ENCODE data around the gene MDGA2.
A peak's percentile ranks its signal among the peaks of the same experiment; 100 is the strongest.

Gene MDGA2

GRCh38 chr14:47278233-47278842 lies 397.1 kb downstream of the MDGA2 start:
- H3K36me3 ChIP-seq (ENCODE audit: insufficient read depth) = no peaks in the 10 kb centered on the region
- no peak overlapping the region for H3K9ac ChIP-seq
- H3K4me2 ChIP-seq = no peak overlapping the region
- H3K4me1 ChIP-seq (ENCODE audit: low read depth, poor library complexity, severe bottlenecking) = no peaks in the 10 kb centered on the region
- no peaks in the 10 kb centered on the region for H3K79me2 ChIP-seq (ENCODE audit: insufficient read depth, low read depth)
- H3K4me3 ChIP-seq (IDR thresholded peaks at IDR 0.05; ENCODE audit: insufficient read depth, low read depth, low read length) = no peak overlapping the region
- H2AFZ ChIP-seq (ENCODE audit: low read depth) = no peak overlapping the region
- H3K27me3 ChIP-seq (ENCODE audit: insufficient read depth, low read depth) = no peaks in the 10 kb centered on the region
- H4K20me1 ChIP-seq (ENCODE audit: insufficient read depth) = no peaks in the 10 kb centered on the region
- peak; percentile 57 for TF ChIP-seq CTCF (conservative IDR thresholded peaks at IDR 0.05; ENCODE audit: low read depth, low read length)
- H3K27ac ChIP-seq = no peak overlapping the region

GRCh38 chr14:47277703-47278102 lies 397.7 kb downstream of the MDGA2 start:
- no peak for TF ChIP-seq CTCF (conservative IDR thresholded peaks at IDR 0.05; ENCODE audit: low read depth, low read length)
- no peak overlapping the region for H2AFZ ChIP-seq (ENCODE audit: low read depth)

GRCh38 chr14:47276931-47277330 lies 398.5 kb downstream of the MDGA2 start:
- Histone ChIP-seq H3K36me3 (ENCODE audit: insufficient read depth) (no peaks in the 10 kb centered on the region), H3K79me2 (ENCODE audit: insufficient read depth, low read depth) (no peaks in the 10 kb centered on the region), H3K9ac (no peak overlapping the region), H3K27me3 (ENCODE audit: insufficient read depth, low read depth) (no peaks in the 10 kb centered on the region), H4K20me1 (ENCODE audit: insufficient read depth) (no peaks in the 10 kb centered on the region), H3K27ac (no peak overlapping the region), H3K4me3 (IDR thresholded peaks at IDR 0.05; ENCODE audit: insufficient read depth, low read depth, low read length) (no peak overlapping the region), H3K4me1 (ENCODE audit: low read depth, poor library complexity, severe bottlenecking) (no peaks in the 10 kb centered on the region), H3K4me2 (no peak overlapping the region), H2AFZ (ENCODE audit: low read depth) (no peak overlapping the region)
- no peak for TF ChIP-seq CTCF (conservative IDR thresholded peaks at IDR 0.05; ENCODE audit: low read depth, low read length)

More at GRCh38 chr14:47277703-47278102, 397.7 kb downstream of the MDGA2 start:
- H3K79me2 ChIP-seq (ENCODE audit: insufficient read depth, low read depth) = no peaks in the 10 kb centered on the region
- H3K27me3 ChIP-seq (ENCODE audit: insufficient read depth, low read depth) = no peaks in the 10 kb centered on the region
- no peaks in the 10 kb centered on the region for H3K4me1 ChIP-seq (ENCODE audit: low read depth, poor library complexity, severe bottlenecking)
- no peaks in the 10 kb centered on the region for H4K20me1 ChIP-seq (ENCODE audit: insufficient read depth)
- no peak overlapping the region for H3K9ac ChIP-seq
- H3K4me2 ChIP-seq = no peak overlapping the region
- H3K4me3 ChIP-seq (IDR thresholded peaks at IDR 0.05; ENCODE audit: insufficient read depth, low read depth, low read length) = no peak overlapping the region
- H3K36me3 ChIP-seq (ENCODE audit: insufficient read depth) = no peaks in the 10 kb centered on the region
- H3K27ac ChIP-seq = no peak overlapping the region

- H3K36me3 ChIP-seq (ENCODE audit: insufficient read depth) = no peaks in the 10 kb centered on the region
- no peak overlapping the region for H3K9ac ChIP-seq
- no peaks in the 10 kb centered on the region for H3K79me2 ChIP-seq (ENCODE audit: insufficient read depth, low read depth)
- H4K20me1 ChIP-seq (ENCODE audit: insufficient read depth) = no peaks in the 10 kb centered on the region
- H2AFZ ChIP-seq (ENCODE audit: low read depth) = no peak overlapping the region
- no peak for TF ChIP-seq CTCF (conservative IDR thresholded peaks at IDR 0.05; ENCODE audit: low read depth, low read length)
- no peaks in the 10 kb centered on the region for H3K27me3 ChIP-seq (ENCODE audit: insufficient read depth, low read depth)
- no peak overlapping the region for H3K27ac ChIP-seq
- H3K4me3 ChIP-seq (IDR thresholded peaks at IDR 0.05; ENCODE audit: insufficient read depth, low read depth, low read length) = no peak overlapping the region
- H3K4me2 ChIP-seq = no peak overlapping the region
- no peaks in the 10 kb centered on the region for H3K4me1 ChIP-seq (ENCODE audit: low read depth, poor library complexity, severe bottlenecking)
Observed at GRCh38 chr14:47273939-47274338, 401.5 kb downstream of the MDGA2 start.

All from KMS-11 (cell line).